HG02840 (cell line): ENCODE results near the gene FLT3LG.

Experiments
- ATAC-seq: cut with Tn5 transposase; IDR thresholded peaks from one replicate; pipeline ENCODE4 v1.9.1; 2021; ENCODE audit warnings: mild to moderate bottlenecking, moderate library complexity, moderate number of reproducible peaks; ENCODE audit not compliant: unreplicated experiment, low FRiP score

FLT3LG gene, protein sequence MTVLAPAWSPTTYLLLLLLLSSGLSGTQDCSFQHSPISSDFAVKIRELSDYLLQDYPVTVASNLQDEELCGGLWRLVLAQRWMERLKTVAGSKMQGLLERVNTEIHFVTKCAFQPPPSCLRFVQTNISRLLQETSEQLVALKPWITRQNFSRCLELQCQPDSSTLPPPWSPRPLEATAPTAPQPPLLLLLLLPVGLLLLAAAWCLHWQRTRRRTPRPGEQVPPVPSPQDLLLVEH

DNA sequence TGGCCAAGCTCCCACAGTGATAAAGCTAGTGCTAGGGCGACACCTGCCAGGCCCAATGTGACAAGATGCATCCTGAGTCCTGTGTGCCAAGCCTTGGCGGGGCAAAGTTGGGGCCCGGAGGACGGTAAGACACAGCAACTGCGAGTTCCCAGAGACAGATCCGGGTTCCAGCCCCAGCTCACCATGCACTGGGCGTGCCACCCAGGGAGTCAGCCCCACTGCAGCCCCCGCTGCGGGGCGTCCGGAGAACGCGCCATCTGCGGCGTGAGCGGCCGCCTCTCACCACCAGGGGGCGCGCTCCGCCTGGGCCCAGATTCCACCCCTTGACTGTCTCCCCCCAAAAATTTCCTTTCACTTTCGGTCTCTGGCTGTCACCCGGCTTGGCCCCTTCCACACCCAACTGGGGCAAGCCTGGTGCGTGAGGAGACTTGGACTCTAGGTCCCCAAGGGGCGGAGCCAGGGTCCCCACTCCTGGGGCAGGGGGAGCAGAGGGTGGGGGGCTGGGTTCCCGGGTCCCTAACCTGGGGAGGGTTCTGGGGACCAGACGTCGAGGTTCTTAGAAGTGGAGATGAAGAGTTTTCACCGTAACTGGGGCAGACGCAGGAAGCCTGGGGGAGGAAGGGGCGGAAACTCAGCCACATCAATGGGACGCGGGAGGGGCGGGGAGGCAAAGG, at the start of gene FLT3LG:
Gene FLT3LG, plus strand, starts transcription at position 348 of the 674 bp plus-strand sequence. CDS start 425 bp downstream, outside the sequence.
- peak; percentile 48 for ATAC-seq

DNA sequence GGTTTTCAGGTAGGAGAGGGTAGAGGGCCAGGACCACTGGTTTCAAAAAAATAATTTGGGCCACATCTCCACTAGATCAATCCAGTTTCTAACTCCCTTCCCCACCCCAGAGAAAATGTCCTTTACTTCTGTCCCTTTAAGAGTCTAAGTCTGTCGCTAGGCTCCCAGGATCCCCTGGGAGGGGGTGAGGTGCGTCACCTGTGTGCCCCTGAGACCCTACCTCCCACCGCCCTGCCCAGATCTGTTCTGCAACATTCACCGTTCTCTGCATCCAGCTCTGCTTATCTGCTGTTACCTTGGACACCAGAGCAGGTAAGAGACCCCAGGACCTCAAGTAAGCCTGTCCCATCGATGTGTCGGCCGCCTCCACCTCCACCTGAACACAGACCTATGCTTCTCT, 48.8 kb upstream of the FLT3LG start, which contains the start of gene GFY:
Gene GFY, plus strand, starts transcription at position 211 of the 400 bp plus-strand sequence. CDS start 1,043 bp downstream, outside the sequence.
- no peak for ATAC-seq

DNA sequence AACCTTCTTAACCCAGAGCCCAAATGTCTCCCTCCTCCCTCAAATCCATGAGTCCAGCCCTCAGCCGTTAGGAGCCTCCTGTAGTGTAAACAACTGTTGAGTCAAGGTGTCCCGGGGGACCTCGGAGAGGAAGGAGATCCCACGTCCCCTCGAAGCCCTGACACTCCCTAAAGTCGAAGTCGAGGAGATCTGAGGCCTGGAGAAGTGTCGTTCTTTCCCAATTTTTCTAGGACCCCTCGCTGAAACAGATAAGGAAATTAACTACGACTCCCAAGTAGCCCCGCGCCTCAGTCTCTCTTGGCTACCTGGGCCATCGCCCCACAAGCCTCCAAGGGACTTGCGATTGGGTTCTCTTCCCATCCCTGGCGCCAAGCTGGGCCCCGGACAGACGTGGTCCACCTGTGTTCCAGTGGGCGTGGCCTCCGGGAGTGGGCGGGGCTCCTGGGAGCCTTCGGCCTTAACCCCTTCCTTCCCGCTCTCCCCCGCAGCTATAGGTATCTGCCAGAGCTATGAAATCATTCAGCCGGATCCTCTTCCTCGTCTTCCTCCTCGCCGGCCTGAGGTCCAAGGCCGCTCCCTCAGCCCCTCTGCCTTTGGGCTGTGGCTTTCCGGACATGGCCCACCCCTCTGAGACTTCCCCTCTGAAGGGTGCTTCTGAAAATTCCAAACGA, 48.0 kb upstream of the FLT3LG start:
- no peak for ATAC-seq

DNA sequence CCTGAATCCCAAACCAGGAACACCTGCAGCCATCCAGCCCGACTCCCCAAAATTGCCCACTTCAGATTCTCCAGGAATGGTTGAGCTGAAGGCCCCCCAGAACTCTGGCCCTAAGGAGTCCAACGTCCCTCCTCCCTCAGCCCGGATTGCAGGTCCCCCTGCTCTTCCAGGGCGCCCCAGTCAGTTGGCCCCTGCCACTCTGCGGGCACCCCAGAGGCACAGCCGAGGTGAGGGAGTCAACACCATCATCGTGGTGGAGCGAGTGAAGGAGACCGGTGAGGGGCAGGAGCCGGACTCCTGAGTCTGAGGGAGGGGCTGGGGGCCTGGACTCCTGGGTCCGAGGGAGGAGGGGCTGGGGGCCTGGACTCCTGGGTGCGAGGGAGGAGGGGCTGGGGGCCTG, 46.7 kb upstream of the FLT3LG start:
- ATAC-seq: no peak

DNA sequence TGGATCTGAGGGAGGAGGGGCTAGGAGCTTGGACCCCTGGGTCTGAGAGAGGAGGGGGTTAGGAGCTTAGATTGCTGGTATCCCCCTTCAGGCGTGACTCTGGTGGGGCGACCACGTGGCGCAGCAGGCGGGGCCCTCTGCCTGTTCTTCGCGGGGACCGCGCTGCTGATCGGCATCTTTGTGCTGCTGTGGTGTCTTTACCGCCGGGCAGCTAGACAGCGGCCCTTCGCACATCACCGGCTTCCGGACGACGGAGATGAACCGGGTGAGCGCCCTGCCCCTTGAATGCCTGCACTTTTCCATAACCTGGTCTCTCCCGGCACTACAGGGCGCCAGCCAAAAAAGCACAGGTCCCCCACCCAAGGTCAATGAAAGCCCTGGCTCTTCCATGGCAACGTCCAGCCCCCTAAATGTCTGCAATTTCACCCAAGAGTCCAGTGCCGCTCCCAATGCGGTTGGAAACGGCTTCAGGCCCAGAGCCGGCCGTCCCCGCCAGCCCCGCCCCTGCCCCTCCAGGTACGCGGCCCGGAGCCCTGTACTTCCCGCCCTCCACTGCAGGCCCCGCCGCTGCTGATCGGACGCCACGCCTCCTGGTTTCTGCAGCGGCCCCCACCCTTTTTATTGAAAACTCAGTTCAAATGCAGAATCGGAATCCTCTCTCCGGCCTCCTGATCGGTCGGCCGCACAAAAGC, 46.0 kb upstream of the FLT3LG start:
- ATAC-seq: no peak

DNA sequence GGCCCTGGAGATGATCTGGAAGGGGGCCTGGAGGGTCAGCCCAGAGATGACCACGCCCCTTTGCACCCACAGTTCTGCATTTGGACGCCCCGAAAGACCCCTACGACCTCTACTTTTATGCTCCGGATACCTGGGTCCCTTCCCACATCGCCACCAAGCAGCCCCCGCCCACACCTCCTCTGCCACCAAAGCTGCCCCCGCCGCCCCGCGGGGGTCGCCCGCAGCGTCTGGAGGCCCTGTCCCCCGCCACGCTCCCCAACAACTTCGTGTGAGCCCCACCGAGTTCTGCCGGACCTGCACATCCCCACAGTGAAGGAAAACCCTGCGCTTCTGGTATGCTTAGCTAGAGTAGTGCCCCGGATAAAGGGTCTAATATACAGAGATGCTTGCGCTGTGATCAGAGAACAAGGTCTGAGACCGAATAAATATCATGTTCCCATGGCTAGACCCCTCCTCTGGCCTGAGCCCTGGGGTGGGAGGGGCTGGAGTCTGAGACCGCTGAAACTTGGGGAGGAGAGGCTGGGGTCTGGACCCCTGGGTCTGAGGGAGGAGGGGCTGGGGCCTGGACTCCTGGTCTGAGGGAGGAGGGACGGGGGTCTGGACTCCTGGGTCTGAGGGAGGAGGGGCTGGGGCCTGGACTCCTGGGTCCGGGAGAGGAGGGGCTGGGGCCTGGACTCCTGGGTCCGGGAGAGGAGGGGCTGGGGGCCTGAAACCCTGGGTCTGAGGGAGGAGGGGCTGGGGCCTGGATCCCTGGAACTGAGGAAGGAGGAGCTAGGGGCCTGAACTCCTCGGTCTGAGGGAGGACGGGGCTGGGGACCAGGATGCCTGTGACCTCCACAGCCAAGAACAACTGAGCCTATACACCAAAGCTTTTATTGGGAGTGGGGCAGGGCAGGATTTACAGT, 45.2 kb upstream of the FLT3LG start:
- no peak for ATAC-seq

DNA sequence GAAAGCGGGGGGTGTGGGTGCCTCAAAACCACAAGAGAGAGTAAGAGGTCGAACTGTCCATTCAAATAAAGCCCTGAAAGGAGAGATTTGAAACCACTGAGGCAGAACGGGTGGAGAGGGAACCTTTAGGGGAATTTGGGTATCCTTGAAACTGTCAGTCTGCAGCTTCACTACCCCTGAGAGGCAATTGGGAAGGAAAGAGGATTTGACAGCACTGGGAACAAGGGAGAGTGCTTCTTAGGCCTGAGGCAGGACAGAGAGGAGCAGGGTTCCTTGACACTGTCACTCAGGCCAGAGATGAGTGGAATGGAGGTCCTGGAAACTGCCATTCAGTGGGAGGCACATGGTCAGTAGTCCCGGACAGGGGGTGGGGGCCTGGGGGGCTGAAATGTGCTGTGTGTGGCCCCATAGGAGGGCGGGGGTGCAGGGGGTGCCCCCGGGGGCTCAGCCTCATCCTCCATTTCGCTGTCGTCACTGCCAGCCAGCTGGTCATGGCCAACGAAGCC, 43.8 kb upstream of the FLT3LG start:
- ATAC-seq: no peak

DNA sequence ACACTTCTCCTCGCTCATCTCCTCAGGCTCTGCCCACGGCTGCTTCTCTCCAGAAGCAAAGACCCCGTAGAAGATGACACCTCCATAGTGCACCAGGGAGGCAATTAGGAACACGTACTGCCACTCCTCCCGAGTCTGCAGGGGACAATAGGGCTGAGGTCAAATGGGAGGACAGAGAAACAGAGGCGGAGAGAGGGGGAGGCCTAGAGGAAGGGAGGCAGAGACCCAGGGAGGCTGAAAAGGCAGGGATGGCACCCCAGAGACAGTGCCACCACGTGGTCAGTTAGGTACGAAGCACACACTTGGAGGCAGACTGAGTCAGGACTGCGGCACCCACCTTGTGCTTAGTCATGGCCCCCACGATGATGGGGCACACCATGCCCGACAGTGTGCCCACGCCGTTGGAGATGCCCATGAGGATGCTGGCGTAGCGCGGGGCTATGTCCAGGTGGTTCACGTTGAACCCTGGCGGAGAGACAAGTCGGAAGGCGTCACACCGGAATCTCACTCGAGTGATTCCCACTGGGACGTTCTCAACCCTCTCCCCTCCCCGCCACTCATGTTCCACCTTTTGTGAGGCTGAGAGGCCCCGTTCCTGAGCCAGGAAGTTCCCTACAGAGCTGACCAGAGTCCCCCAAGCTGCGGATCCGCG, 43.2 kb upstream of the FLT3LG start:
- no peak for ATAC-seq

DNA sequence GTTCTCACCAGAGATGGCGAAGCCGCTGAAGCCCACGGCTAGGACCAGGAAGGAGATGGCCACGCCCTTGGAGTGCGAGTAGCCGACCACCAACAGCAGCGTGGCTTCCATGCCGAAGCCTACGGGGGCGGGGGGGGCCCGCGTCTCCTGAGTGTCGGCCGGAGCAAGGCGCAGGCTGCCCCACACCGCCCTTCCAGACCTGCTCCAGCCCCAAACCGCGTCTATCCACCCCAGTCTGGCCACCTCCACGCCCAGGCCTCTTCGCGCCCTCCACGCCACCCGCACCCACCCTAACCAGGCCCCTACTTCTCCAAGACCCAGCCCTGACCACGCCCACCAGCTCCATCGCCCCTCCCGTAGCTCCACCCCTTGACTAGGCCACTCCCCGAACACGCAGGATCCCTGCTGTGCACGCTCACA, 42.7 kb upstream of the FLT3LG start:
- ATAC-seq: no peak

DNA sequence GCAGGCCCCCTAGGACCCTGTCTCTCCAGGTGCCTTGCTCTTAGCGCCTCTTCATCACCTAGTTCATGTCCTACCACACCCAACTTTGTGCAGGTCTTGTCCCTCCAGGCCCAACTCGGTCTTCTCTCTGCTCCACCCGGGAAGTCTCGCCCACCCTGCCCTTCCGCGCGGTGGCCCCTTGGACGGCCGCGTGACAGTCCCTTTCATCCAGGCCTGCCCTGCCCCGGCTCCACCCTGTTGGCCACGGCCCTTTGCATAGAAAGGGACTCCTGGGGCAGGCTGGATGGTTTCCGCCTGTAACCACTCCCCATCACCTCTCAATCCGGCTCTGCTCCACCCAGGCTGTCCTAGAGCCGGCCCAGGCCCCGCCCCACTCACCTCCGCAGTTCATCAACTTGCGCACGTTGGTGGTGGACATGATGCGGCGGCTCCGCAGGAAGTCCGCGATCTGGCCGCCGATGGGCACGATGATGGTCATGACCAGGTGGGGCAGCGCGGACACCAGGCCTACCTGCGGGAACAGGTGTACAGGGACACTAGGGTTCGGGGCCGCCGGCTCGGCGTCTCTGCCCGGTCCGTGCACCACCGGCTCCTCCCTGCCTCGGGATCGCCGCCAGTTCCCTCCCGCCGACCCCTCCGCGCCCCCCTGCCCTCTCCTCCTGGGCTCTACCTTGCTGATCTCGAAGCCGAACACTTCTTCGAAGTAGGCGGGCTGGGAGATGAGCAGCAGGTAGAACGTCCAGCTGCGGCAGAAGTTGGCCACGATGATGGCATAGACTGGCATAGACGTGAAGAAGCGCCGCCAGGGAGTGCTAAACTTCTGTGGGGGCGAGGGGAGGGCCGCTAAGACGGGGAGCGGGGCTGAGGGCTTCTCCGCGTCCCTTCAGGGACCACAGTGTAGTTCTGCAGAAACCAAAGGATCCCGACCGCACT, 41.6 kb upstream of the FLT3LG start:
- ATAC-seq: no peak

DNA sequence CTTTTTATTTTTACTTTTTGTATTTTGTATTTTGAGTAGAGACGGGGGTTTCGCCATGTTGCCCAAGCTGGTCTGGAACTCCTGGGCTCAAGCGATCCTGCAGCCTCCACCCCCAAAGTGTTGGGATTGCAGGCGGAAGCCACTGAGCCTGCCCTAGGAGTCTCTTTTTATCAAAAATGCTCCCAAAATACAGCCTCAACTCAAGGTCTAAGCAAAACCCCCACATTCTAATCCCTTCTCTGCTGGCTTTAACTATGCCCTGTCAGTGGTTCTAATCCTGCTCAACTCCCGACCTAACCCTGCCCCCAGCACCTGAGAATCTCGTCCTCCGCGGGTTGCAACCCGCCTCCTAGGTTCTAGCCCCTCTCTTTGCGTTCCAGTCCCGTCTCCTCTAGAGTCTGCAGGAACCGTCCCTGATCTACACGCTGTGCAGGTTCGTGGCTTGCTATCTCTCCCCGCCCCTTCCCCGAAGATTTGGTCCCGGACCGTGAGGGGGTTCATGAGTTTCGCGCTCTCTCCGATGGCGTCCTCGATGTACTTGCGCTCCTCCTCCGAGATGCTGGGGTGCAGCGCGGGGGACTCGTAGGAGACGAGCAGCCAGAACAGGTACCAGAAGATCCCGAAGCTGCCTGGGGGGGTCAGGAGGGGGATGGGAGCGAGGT, 40.6 kb upstream of the FLT3LG start:
- no peak for ATAC-seq

DNA sequence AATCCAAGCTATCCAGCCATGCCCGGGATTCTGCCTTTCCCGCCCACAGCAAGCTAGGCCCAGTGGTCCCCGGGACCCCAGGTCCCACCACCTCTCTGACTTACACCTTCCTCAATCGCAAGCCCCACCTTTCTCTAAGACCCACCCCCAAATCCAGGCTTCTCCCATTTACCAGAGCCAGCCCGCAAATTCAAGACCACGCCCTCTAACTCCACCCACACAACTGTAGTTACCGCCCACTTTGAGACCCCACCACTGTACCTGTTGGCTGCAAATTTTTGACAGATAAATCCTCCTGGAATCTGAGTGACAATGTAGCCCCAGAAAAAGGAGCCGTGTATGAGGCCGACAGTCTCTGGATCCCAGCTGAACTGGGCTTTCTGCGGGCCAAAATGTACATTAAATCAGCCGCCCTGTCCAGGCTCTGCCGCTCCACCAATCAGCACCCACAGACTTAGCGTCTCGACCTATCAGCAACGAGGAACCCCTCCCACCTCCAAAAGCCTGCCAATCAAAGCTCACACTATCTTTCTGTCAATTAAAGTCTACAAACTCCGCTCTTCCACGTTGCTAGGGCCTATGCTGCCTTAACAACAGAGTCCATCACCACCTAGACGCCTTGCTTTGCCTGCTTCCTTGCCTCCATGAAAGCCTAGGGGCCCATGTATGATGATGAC, 39.0 kb upstream of the FLT3LG start:
- no peak for ATAC-seq

DNA sequence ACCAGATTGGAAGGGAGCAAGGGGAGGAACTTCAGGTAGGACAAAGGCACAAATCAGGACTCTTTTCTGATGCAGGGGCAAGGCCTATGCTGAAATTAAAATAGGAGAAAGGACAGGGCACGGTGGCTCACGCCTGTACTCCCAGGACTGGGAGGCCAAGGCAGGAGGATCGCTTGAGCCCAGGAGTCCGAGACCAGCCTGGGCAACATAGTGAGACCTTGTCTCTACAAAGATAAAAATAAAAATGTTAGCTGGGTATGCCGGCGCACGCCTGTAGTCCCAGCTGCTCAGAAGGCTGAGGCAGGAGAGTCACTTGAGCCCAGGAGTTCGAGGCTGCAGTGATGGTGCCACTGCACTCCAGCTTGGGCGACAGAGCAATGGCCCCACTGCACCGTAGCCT, 38.3 kb upstream of the FLT3LG start:
- no peak for ATAC-seq

DNA sequence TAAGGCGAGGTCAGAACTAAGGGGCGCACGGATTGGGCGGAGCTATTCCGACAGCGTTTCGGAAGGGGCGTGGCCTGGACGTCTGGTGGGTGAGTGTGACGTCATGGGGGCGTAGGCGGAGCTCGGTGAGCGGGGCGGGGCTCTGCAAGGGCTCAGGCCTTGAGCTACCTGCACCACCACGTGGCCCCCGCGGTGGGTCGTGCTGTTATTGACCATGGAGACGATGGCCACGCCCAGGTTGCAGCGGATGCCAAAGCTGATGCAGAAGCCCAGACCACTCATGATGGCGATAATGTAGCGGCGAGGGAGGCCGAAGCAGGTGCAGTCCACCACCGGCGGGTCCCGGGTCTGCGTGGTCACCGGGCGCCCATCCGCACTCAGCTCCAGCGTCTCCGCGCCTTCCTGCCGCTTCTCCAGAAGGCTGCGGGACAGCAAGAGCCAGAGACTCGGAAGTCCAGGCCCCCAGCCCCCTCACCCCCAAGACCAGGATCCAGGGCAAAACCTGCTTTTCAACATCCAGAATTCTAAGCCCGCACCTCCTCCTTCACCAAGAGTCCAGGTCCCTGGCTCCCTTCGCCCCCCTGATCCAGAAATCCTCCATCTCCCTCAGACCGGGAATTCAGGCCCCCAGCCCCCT, 37.5 kb upstream of the FLT3LG start:
- no peak for ATAC-seq

DNA sequence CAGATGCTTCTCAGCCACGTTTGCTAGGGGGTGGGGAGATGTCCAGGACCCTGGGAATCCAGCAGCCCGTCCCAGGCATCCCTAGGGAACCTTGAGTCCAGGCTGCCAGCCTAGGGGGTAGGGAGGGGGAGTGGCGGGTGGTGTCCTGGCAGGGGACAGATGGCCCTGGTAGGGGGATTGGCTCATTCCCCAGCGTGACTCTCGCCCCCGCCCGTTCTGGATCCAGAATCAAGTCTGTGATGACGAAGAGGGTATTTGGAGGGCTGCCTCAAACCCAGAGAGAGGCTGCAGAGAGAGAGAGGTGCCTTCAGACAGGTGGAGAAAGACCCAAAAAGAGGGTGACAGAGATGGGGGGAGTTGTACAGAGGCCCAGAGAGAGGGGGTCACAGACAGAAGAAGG, 36.8 kb upstream of the FLT3LG start:
- ATAC-seq: no peak

DNA sequence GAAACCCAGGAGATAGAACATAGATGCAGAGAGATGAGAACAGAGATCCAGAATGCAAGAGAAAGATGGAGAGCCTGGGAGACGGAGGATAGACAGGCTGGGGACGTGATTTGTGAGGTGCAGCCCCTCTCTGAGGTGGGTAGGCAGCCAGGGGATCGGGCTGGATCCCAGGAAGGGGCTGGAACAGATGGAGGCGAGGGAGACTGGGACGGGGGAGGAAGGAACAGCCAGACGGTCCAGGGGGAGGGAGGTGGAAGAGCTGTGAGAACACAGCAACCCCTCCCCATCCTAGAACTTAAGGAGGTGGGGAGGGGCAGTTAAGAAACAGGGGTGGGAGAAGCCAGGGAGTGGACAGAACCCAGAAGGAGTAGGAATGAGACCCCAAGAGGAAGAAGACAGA, 35.8 kb upstream of the FLT3LG start:
- no peak for ATAC-seq

DNA sequence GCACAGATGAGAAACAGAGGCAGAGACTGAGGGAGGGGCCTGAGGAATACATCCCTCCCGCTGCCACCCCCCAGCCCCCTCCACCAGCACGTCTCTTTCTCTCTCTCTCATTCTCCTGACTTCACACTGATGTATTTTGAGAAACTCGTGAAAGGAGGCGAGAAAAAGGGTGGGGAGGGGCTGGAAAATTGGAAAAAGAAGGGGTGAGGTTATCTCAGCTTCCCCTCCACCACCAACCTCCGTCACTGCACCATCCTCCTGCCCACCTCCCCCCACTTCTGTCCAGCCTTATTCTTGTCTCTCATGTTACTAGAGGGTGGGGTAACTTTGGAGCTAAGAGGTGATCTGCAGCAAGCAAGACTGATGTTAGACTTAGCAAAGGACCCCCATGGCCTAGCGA, 34.2 kb upstream of the FLT3LG start:
- no peak for ATAC-seq
